GM12878 (cell line): ENCODE data around the gene PRM1. TPM values are rescaled to one million over a fixed set of nuclear protein-coding genes. Genes with fewer than 3 reads are reported as not detected.

Source experiments
- ATF7 ChIP-seq: fragments of 450-650 bp; IDR thresholded peaks from 2 replicates; pipeline ENCODE4 v1.6.1; 2016; ENCODE audit warnings: low read depth, mild to moderate bottlenecking
- BCL11A ChIP-seq: IDR thresholded peaks from 2 replicates; pipeline ENCODE4 v1.6.1; 2011; ENCODE audit warnings: low read depth, low read length
- CEBPZ ChIP-seq: fragments of 150-350 bp; IDR thresholded peaks from 2 replicates; pipeline ENCODE4 v1.6.1; 2016; ENCODE audit warnings: low read depth, low read length
- CREB1 ChIP-seq: IDR thresholded peaks from 2 replicates; pipeline ENCODE4 v1.6.1; 2012; ENCODE audit warnings: low read depth, mild to moderate bottlenecking, inconsistent platforms
- ELK1 ChIP-seq: IDR thresholded peaks from 2 replicates; pipeline ENCODE4 v1.6.1; 2012; ENCODE audit warnings: low read depth, low read length, improper control_type of control experiment
- FOXK2 ChIP-seq: fragments of 450-650 bp; IDR thresholded peaks from 2 replicates; pipeline ENCODE4 v1.6.1; 2017; ENCODE audit warnings: mild to moderate bottlenecking, moderate library complexity
- HSF1 ChIP-seq: fragments of 150-350 bp; IDR thresholded peaks from 2 replicates; pipeline ENCODE4 v1.6.1; 2014; ENCODE audit warnings: mild to moderate bottlenecking, low read depth, low read length
- JUND ChIP-seq: IDR thresholded peaks from 2 replicates; pipeline ENCODE4 v1.6.1; 2012; ENCODE audit warnings: low read depth, mild to moderate bottlenecking, low read length, improper control_type of control experiment, moderate library complexity
- LARP7 ChIP-seq: fragments of 450-650 bp; IDR thresholded peaks from 2 replicates; pipeline ENCODE4 v1.6.1; 2017; ENCODE audit warnings: mild to moderate bottlenecking
- MAX ChIP-seq: IDR thresholded peaks from 2 replicates; pipeline ENCODE4 v1.6.1; 2012; ENCODE audit warnings: low read depth, low read length, improper control_type of control experiment
- MEF2A ChIP-seq: IDR thresholded peaks from 2 replicates; pipeline ENCODE4 v1.6.1; 2011; ENCODE audit warnings: low read depth, mild to moderate bottlenecking, low read length, moderate library complexity; ENCODE audit not compliant: insufficient read depth
- MYB ChIP-seq: fragments of 150-350 bp; IDR thresholded peaks from 2 replicates; pipeline ENCODE4 v1.6.1; 2014; ENCODE audit warnings: mild to moderate bottlenecking, low read depth, low read length, borderline replicate concordance
- PML ChIP-seq: IDR thresholded peaks from 2 replicates; pipeline ENCODE4 v1.6.1; 2012; ENCODE audit warnings: low read length, inconsistent platforms
- POLR2AphosphoS5 ChIP-seq: IDR thresholded peaks from 2 replicates; pipeline ENCODE4 v1.6.1; 2011; ENCODE audit warnings: mild to moderate bottlenecking, low read length, inconsistent platforms
- RAD51 ChIP-seq: fragments of 450-650 bp; IDR thresholded peaks from 2 replicates; pipeline ENCODE4 v1.6.1; 2016; ENCODE audit warnings: moderate library complexity, mild to moderate bottlenecking, inconsistent platforms
- SMC3 ChIP-seq: IDR thresholded peaks from 2 replicates; pipeline ENCODE4 v1.6.1; 2011; ENCODE audit warnings: low read length, improper control_type of control experiment, borderline replicate concordance
- TCF12 ChIP-seq: IDR thresholded peaks from 2 replicates; pipeline ENCODE4 v1.6.1; 2011; ENCODE audit warnings: low read depth, mild to moderate bottlenecking, low read length
- USF1 ChIP-seq: IDR thresholded peaks from 2 replicates; pipeline ENCODE4 v1.6.1; 2011; ENCODE audit warnings: borderline replicate concordance, low read depth, mild to moderate bottlenecking, moderate library complexity, mixed read lengths, low read length; ENCODE audit not compliant: insufficient read depth; ENCODE audit errors: extremely low read length
- ZNF217 ChIP-seq: fragments of 450-650 bp; IDR thresholded peaks from 2 replicates; pipeline ENCODE4 v1.6.1; 2017; ENCODE audit warnings: antibody characterized with exemption, mild to moderate bottlenecking
- ZNF687 ChIP-seq: fragments of 450-650 bp; IDR thresholded peaks from 2 replicates; pipeline ENCODE4 v1.6.1; 2017; ENCODE audit warnings: mild to moderate bottlenecking, moderate library complexity
- polyA plus RNA-seq, 11 experiments: library from polyadenylated mRNA; depleted of rRNA in 4 of 11; unstranded in 6 of 11; stranded (reverse) in 5 of 11; fragments of >200 nt; fragmentation: Nextera tagmentation in 4 of 11; fragmentation: Illumina TruSeq in 1 of 11; extraction: Ambion mirVana in 4 of 11; extraction: Trizol in 1 of 11; gene quantifications; 1 replicate in 1 of 11; 2 replicates in 10 of 11; pipeline versions ENCODE4 v1.2.1 to v1.2.3, GENCODE V29; 2011 to 2016; ENCODE audit warnings: inconsistent platforms in 2 of 11, missing spikeins in 2 of 11, low read depth in 1 of 11
- total RNA-seq, 4 experiments: library from RNA; depleted of rRNA in 3 of 4; stranded (reverse); fragments of >200 nt in 3 of 4; fragmentation: Illumina TruSeq in 1 of 4; extraction: Trizol in 1 of 4; gene quantifications; 2 replicates each; pipeline versions ENCODE4 v1.2.1 to v1.2.3, GENCODE V29; 2013 to 2021

The PRM1 gene
- total and polyA plus RNA-seq, 10 of the 15 experiments (the other 5 are each of a cell fraction or from before 2014, with no cell fraction given): 0.20 TPM; not detected in 9

- TF ChIP-seq JUND (no peak), ATF7 (peak; percentile 64), CEBPZ (no peak), PML (no peak), MAX (no peak), USF1 (no peak), CREB1 (peak; percentile 37; the same call in 1 of the 2 replicates), ZNF217 (peak; percentile 44; the same call in 1 of the 2 replicates), TCF12 (peak; percentile 31; the same call in 1 of the 2 replicates), FOXK2 (peak; percentile 65; the same call in 1 of the 2 replicates), MYB (no peak), ZNF687 (no peak; the same call in none of the 2 replicates), HSF1 (no peak), POLR2AphosphoS5 (no peak), LARP7 (no peak), MEF2A (peak; percentile 94), ELK1 (peak; percentile 34; the same call in 1 of the 2 replicates), SMC3 (no peak; the same call in 1 of the 2 replicates), RAD51 (no peak; the same call in 1 of the 2 replicates), BCL11A (peak; percentile 82)
These were observed 29.9 kb upstream of the PRM1 start (continued) for GRCh38 chr16:11310997-11311561.
